Adrenal gland (tissue), 5 donors: ENCODE data around the gene DCLK2.

ENCODE experiments used
- POLR2A ChIP-seq, 2 donors: fragments of 450-650 bp; IDR thresholded peaks; one replicate each; pipeline ENCODE4 v1.6.1; 2017; ENCODE audit warnings: antibody characterized with exemption in 2 of 2, mild to moderate bottlenecking in 2 of 2, moderate library complexity in 1 of 2
- TF ChIP-seq, protein P1 (sequence below), 6 experiments: fragments of 450-650 bp in 4 of 6; fragments of 200-600 bp in 2 of 6; sonication (generic) in 1 of 6; IDR thresholded peaks; 1 replicate in 5 of 6; 2 replicates in 1 of 6; pipeline versions ENCODE4 v1.5.1 to v1.8.0; 2016 to 2021; ENCODE audit warnings: antibody characterized with exemption in 6 of 6, mild to moderate bottlenecking in 2 of 6, moderate library complexity in 1 of 6
- donor health status: DM: no; HTN: no; CAD: no.

DNA sequence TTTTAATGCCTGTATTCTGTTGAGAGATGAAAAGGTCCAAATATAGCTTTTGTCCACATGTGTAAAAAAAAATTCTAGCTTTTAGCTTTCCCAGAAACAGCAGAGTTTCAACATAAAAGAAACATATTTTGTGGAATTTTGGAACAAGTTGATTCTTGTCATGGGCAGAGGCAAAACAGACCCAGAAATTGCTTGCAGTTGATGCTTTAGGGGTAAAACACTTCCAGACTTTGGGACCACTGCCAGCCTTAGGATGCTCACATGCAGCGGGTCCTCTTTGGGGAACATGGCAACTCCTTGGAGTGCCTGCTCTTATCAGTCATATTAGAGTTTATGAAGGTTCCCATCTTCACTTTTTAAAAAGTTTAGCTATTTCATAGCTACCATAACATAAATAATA lies 30.4 kb downstream of the DCLK2 start:
- TF ChIP-seq, protein P1, sequence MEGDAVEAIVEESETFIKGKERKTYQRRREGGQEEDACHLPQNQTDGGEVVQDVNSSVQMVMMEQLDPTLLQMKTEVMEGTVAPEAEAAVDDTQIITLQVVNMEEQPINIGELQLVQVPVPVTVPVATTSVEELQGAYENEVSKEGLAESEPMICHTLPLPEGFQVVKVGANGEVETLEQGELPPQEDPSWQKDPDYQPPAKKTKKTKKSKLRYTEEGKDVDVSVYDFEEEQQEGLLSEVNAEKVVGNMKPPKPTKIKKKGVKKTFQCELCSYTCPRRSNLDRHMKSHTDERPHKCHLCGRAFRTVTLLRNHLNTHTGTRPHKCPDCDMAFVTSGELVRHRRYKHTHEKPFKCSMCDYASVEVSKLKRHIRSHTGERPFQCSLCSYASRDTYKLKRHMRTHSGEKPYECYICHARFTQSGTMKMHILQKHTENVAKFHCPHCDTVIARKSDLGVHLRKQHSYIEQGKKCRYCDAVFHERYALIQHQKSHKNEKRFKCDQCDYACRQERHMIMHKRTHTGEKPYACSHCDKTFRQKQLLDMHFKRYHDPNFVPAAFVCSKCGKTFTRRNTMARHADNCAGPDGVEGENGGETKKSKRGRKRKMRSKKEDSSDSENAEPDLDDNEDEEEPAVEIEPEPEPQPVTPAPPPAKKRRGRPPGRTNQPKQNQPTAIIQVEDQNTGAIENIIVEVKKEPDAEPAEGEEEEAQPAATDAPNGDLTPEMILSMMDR (IDR thresholded peaks at IDR 0.05): no peak
- no peak for TF ChIP-seq POLR2A (IDR thresholded peaks at IDR 0.05)
